Jurkat, Clone E6-1 (cell line): Measurements from ENCODE around the gene GRIN2B. TPM values are rescaled to one million over a fixed set of nuclear protein-coding genes. Genes with fewer than 3 reads are reported as not detected.

Experiments used
- DNase-seq: peaks from one replicate; pipeline ENCODE4 v3.0.0-alpha.2; 2011; ENCODE audit warnings: low read depth, low spot score
- H3K4me3 ChIP-seq: 2 replicates; pipeline ENCODE4 v1.5.1; 2011; ENCODE audit warnings: mild to moderate bottlenecking, low read length, control low read depth, moderate library complexity
- polyA plus RNA-seq: library from polyadenylated mRNA; unstranded; fragments of >200 nt; gene quantifications from one replicate; pipeline ENCODE4 v1.2.1, GENCODE V29; 2012; ENCODE audit warnings: missing spikeins; ENCODE audit not compliant: insufficient read length, insufficient read depth

The GRIN2B gene
- polyA plus RNA-seq, result not detected

DNA sequence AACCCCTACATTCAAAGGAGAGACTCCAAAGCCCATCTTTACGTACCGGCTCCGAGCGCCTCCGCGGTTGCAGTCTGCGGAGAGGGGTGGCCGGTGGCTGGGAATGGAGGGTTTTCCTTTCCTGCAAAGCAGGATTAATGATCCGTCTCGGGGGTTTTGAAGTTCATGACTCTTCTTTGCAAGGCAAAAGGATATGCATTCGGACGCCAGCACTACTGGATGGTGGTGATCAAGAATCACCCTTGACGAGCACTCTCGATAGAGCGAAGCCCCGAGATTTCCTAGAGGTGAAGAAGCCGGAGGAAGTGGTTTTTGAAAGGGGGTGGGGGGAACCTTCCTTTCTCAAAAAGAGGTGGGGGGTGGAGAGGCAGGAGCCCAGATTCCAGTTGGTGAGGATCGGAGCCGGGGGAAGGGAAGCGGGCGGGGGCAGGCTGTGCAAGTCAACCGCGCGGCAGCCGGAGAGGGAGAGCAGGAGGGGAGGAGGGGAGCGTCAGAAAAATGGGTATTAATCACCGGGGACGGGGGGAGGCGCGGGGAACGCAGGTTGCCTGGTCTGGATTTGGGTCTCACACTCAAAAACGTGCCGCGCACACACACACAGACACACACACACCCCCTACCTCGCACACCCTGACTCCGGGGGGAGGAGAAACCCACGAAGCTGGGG lies at the start of gene GRIN2B:
TSS of gene GRIN2B (minus strand) at position 307 of the 667 bp plus-strand sequence. CDS start 115,394 bp downstream, outside the sequence.
- H3K4me3 ChIP-seq, result no peak within 1 kb of the TSS
- peak; percentile 2 for DNase-seq

DNA sequence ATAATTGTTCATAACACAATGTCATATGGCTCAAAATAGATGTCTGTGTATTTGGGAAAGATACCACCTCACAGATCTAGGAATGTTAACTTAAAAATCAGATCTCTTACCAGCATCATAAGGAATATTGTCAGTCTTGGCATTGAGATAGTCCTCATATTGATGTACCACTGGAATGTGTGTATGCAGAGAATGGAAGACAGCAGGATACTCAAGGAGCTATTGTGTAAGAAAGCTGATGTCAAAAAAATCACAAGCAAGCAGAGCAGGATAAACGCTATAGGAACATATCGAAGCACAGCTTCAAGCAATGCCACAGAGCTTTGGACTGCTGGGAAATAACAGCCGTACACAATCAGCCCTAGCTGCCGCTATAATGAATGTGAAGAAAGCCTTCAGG lies 45.1 kb upstream of the GRIN2B start:
- no peak overlapping the region for H3K4me3 ChIP-seq

DNA sequence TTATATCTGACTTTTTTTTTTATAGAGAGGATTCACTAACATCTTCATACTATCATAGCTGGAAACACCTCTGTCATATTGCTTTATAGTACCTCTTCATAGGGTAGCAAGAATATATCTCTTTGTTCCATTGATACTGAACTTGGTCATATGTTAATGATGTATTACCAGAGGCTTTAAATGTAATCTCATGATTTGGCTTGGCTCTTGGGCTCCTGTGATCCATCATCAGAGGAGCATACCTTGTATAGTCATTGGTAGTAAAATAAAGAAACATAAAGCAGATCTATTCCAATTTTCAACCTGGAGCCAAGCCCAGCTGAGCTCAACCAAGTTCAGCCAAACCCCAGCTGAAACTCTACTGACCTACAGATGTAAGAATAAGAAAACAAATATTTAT lies 43.2 kb upstream of the GRIN2B start:
- H3K4me3 ChIP-seq, result no peak overlapping the region
- no peak for DNase-seq

More for the DNA sequence above, 45.1 kb upstream of the GRIN2B start:
- no peak for DNase-seq

DNA sequence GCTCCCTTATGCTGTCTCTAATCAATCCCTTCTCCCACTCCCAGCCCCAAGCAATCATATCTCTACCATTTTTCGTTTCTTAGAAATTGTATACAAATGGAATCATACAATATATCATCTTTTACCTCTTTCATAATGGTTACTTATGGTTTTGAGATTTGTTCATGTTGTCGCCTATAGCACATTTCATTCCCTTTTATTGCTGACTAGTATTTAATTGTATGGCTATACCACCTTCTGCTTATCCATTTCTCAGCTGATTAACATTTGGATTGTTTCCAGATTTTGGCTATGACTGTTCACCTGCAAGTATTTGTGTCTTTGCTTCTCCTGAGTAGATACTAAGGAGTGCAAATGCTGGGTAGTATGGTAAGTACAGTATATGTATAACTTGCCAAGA lies 36.7 kb upstream of the GRIN2B start:
- DNase-seq, result no peak
- no peak overlapping the region for H3K4me3 ChIP-seq

DNA sequence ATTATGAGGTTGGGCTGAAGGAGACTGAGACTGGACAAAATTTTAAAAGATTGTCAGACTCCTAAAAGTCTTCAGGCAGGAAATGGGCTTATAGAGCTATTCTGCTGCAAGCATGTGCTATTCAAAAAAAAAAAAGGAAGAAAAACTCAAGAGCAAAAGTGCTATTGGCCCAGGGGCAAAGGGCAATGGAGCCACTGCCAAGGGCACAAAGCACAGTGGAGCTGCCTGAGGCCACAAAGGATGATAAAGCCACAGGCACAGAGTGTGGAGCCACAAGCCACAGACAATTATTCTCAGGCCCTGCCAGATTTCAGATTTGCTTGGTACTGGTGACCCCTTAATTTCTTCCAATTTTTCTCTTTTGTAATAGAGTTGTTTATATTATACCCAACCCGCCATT lies 29.6 kb upstream of the GRIN2B start:
- no peak overlapping the region for H3K4me3 ChIP-seq
- no peak for DNase-seq

DNA sequence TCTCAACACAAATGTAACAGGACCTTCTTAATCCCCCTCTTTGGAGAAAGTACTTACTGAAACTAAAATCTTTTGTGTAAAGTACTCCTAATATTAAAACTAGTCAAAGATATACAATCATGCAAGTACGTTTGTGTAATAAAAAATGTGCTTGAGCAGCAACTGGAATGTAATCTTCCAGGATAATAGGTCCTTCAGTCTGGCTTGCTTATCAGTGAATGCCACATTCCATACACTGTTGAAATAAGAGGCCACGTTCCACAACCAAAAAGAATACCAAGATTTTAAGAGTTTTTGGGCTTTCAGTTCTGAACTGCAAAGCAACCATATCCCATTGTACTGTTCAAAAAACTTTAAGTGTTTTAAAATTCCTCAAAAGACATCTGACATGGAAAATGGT lies 26.2 kb upstream of the GRIN2B start:
- no peak for DNase-seq
- H3K4me3 ChIP-seq, result no peak overlapping the region

DNA sequence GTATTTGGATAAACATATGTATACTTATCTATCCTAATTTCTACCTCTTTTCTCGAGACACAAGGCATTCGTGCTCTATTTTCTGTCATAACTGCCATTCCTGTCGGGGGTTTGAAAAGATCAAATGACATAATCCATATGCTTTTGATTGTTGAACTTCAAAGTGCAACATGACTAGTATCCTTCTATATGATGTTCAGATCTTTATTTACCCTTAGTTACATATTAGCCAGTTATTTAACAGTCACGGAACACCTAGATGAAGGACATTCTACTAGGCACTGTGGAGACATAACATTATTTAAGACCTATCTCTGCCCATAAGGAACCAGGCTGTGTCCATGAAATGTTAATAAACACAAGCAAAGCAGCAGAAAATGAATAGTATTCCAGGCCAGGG lies 11.2 kb upstream of the GRIN2B start:
- no peak for DNase-seq
- H3K4me3 ChIP-seq, result no peak overlapping the region

DNA sequence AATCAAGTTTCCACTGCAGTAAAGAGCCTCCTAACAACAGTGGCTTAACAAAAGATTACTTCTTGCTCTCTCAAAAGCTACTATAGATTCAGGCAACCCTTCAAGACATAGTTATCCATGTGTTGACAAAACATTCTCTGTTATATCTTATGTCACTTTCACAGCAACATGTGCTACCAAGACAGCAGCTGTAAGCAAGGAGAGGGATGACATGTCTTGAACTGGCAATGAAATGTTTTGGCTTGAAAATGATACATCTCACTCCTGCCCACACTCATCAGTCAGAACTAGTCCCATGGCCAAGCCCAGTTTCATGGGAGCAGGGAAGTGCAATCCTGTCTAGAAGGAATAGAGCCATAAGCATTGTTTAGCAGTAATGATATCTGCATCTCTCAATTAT lies 10.7 kb upstream of the GRIN2B start:
- no peak overlapping the region for H3K4me3 ChIP-seq
- no peak for DNase-seq

DNA sequence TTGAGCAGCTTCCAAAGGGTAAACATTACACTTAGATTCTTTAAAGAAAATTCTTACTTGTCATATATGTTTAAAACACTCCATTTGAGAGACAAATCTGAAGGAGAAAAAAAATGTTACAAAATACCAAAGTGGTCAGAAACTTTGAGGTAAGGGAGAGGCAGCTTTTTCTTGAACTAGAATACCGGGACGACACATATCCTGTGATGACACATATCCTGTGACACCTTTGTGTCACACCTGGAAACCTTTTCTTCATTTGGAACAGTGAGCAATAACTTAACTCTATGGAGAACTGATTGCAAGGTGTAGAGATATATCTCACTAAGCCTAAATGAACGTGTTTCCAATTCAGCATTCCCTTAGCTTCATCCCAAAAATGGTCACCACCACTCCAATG lies 4.6 kb upstream of the GRIN2B start:
- no peak overlapping the region for H3K4me3 ChIP-seq
- DNase-seq, result no peak

DNA sequence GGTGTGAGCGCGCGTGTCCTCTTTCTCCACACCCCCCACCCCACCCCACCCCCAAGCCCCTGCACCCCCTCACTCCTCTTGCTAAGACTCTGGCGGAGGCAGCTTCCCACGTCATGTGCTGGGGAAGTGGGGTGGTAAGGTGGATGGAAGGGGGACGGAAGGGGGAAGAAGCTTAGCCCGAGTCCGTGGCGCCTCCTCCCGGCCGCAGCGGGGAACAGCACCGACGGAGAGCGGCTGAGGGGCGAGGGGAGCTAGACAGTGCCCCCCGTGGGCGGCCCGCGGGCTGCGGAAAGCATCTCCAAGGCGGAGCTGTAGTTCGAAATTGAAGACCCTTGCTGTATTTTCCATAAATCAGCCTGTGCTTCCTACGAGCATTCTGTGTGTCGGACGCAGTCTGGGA lies 588 bp upstream of the GRIN2B start:
- H3K4me3 ChIP-seq, result no peak overlapping the region
- DNase-seq, result no peak

DNA sequence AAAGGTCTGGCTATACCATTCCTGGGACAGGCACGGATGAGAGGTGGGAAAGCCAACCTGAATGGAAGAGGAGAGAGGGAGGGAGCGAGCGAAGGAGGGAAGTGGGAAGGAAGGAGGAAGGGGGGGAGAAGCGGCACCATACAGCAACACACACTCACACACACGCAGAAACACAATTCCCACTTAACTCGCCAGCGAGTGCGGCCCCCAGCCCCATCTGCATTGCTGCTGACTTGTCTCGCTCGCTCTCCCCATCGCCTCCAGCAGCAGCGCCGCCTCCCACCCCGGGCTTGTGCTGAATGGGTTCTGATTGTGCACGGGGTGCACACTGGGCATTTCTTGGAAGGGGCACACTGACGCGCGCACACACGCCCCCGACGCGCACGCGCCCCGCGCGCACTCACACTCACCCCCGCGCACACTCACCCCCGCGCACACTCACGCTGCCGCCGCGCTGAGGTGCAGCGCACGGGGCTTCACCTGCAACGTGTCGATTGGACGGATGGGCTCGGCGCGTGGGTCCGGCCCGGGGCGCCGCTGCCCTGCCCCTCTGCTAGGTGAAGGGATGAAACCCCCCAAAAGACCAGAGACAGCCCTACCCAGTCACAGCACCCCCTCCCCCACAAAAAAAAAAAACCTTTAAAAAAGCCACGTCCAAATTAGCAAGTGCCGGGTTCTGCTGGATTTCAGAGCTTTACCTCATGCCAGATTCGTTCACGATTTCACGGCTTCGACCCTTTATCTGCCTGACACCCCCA lies 685 bp downstream of the GRIN2B start:
- DNase-seq, result no peak
- H3K4me3 ChIP-seq, result no peak overlapping the region

DNA sequence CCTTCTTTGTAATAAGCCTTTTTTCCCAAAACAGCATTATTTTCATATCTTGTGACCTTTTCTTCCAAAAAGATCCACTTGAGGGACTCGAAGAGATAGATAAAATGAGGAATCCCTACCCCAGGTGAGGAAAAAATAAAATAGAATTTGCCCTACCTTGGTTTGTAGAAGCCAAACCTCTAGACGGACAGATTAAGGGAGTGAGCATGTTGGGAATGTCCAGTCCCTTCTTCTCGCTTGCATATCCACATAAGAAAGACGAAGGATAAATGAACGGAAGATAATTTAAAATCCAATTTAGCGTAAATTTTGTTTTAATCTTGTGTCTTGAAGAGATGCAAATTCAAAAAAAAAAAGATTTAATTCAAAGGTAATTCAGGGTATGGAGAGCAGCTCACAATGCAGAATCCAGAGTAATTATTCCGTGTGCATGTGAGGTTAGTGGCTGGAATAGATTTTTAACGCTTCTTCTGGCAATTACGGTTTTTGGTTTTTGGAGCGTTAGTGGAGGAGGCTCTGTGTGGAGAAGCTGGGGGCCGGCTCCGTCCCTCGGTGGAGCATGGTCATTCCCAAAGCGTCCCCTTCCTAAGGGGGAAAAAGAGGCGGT lies 1.5 kb downstream of the GRIN2B start:
- H3K4me3 ChIP-seq, result no peak overlapping the region
- DNase-seq, result no peak

DNA sequence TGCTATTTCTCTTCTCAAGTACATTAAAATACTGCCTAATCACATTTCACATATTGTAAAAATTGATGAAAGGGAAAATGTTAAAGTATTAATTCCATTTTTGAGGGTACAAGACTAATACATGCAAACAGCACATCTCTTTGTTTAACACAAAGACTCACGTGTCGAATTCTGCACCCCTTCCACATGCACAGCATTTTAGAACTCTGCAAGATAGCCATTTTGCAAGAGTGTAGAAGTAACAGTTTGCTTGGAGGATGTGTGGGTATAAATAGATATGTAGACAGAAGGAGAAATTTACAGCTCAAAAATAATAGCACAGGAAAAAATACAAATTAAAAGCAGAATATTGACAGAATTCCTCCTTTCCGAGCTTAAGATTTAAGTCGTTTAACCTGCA lies 2.5 kb downstream of the GRIN2B start:
- no peak for DNase-seq
- no peak overlapping the region for H3K4me3 ChIP-seq

DNA sequence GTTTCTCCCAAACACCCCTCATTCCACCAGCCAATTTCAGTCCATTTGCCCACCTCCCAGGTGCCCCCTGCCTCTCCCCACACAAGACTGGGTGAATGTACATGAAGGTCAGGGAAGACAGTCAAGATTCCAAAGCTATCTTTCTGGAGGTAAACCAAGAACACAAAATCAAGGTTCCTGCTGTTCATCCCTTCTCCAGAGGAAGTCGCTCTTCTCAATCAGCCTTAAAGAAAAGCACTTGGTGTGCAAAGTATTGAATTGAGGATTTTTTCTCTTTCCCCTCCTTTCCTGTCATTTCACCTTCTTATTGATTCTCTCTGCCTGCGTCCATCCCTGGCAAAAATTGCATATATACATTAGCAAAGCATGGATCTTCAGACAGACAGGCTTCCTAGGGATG lies 4.5 kb downstream of the GRIN2B start:
- no peak for DNase-seq
- no peak overlapping the region for H3K4me3 ChIP-seq

DNA sequence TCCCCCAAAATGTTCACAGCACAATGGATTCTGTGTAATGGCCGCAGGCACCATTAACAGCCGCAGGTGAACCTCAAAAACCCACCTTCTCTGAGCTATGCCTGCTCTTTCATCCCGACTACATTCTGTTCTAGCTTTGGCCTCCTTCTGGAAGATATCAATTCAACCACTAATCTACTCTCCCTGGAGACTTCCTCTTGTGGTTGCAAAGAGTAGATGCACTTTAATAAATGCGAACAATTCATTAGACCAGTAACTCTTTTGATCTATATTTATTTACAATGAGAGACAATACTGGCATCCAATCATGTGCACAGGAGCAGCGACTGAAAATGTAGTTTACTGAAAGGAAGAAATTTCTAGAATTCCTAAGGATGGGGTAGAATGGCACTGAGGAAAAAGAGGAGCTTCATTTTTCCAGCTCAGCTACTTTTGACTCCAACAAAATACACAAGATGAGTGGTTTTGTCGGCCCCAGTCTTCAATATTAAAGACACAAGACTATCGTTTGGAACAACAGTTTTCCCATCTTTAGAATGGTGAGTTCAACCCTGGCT lies 5.3 kb downstream of the GRIN2B start:
- DNase-seq, result no peak
- H3K4me3 ChIP-seq, result no peak overlapping the region

DNA sequence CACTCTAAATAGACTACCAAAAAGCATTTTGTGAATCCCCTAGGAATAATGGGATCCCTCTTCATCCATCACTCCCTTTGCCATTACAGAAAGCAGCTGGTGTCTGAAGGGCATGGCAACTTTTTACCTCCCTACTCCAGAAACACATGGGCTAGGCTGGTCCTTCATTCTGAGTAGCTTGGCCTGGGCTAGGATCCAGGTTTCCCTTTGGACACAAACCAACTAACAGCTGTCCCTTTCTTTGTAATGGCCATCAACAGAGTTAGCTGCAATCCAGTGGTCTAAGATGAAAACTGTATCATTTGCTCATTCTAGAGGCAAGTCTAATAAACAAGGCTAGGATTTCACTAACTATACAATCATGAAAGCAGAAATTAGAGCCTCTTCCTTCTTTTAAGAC lies 7.4 kb downstream of the GRIN2B start:
- DNase-seq, result no peak
- H3K4me3 ChIP-seq, result no peak overlapping the region

DNA sequence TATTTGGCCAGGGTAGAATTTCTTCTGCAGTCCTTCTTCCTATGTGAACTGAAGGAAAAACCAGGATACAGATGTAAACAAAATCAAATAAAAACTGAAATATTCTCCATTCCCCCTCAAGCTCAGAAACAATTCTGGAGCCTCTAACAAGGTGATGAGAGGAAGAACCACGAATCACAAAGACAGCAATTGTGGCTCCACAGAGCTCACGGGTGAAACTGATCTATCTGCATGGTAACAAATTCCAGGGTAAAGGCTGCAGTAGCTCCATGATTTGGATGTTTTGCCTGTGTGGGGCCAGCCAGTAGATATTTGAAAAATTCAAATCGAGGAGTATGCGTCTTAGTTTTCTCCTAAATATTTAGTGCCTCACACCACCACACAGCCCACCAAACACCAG lies 10.6 kb downstream of the GRIN2B start:
- no peak for DNase-seq
- no peak overlapping the region for H3K4me3 ChIP-seq

DNA sequence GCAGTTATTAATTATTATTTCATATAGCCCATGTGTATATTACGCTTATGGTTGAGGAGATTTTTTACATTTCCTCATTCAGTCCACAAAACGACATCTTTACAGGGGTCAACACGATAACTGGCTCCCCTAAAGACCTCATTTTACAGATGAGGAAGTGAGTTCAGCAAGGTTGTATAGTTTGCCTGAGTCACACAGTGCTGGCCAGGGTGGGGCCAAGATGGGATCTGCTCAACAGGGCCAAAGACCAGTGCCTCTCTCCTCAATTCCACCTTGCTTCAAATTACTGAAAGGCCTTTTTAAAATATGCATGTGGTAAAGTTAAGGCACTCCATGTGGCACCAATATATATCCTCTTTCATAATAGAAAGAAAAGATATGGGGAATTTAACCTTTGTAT lies 13.1 kb downstream of the GRIN2B start:
- no peak overlapping the region for H3K4me3 ChIP-seq
- no peak for DNase-seq

DNA sequence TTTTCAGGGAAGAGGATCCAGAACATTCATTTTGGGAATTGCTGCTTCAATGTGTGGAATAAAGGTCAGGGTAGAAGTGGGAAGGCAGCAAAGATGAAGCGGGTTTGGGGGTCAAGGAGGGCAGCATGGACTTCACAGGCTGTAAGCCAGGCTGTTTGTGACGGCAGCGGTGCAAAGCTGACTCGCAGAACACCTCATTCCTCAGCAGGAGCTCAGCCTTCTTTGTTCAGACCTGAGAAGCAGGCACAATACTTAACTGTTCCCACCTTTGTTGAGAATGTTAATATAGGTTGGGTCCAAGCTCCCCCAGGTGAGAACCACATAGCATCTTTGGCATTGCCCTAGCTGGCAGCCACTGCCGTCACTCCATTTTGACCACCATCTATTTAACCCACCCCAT lies 16.7 kb downstream of the GRIN2B start:
- H3K4me3 ChIP-seq, result no peak overlapping the region
- no peak for DNase-seq

DNA sequence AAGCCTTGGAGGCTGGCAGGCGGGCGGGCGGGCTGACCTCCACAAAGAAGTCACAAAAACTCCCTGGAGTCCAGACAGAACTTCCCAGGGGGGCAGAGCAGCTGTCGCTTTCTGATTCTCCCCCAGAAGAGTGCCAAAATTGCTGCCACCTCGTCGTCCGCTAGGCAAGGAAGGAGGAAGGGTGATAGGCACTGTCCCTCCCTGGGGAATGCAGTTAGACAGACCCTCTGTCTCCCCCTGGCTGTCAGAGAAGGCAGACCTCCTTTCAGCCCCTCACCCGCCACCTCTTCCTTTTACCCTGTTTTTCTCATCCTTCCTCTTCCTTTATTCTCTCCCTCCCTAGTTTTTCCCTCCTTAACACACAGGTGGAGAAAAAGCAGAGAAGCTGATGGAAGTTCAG lies 18.7 kb downstream of the GRIN2B start:
- no peak overlapping the region for H3K4me3 ChIP-seq
- DNase-seq, result peak; percentile 5
